OCI-LY1 (cell line): Measurements from ENCODE around the gene PRR16.

Experiments used
- H2AFZ ChIP-seq: fragments of 200-600 bp; sonication (generic), shearing (Covaris generic); 2 replicates; pipeline ENCODE4 v1.6.0; 2014; ENCODE audit warnings: antibody characterized with exemption, mild to moderate bottlenecking, low read length
- H3F3A ChIP-seq: fragments of 200-600 bp; sonication (generic), shearing (Covaris generic); 2 replicates; pipeline ENCODE4 v1.6.0; 2014; ENCODE audit warnings: mild to moderate bottlenecking, antibody characterized with exemption, low read length, moderate library complexity; ENCODE audit not compliant: insufficient read depth
- H3K27ac ChIP-seq: fragments of 200-600 bp; sonication (generic); 2 replicates; pipeline ENCODE4 v1.5.1; 2014; ENCODE audit warnings: low read length, mixed run types, mild to moderate bottlenecking, low read depth; ENCODE audit not compliant: poor library complexity, severe bottlenecking
- H3K27me3 ChIP-seq: fragments of 200-600 bp; sonication (generic); 2 replicates; pipeline ENCODE4 v1.6.0; 2014; ENCODE audit warnings: antibody characterized with exemption, mild to moderate bottlenecking, low read length, moderate library complexity; ENCODE audit not compliant: insufficient read depth
- H3K36me3 ChIP-seq: fragments of 200-600 bp; sonication (generic); 2 replicates; pipeline ENCODE4 v1.6.1; 2014; ENCODE audit warnings: mild to moderate bottlenecking, antibody characterized with exemption, low read length, moderate library complexity, mixed read lengths; ENCODE audit not compliant: insufficient read depth
- H3K4me1 ChIP-seq: fragments of 200-600 bp; sonication (generic); 2 replicates; pipeline ENCODE4 v1.5.1; 2014; ENCODE audit warnings: mild to moderate bottlenecking, low read length, moderate library complexity; ENCODE audit not compliant: insufficient read depth, severe bottlenecking
- H3K4me2 ChIP-seq: fragments of 200-600 bp; sonication (generic), shearing (Covaris generic); 2 replicates; pipeline ENCODE4 v1.6.1; 2014; ENCODE audit warnings: low read length
- H3K4me3 ChIP-seq: fragments of 200-600 bp; sonication (generic); 2 replicates; pipeline ENCODE4 v1.5.1; 2014; ENCODE audit warnings: low read length, low read depth, mild to moderate bottlenecking, mixed read lengths; ENCODE audit not compliant: poor library complexity, severe bottlenecking
- H3K79me2 ChIP-seq: fragments of 200-600 bp; shearing (Covaris generic); 2 replicates; pipeline ENCODE4 v1.6.1; 2016; ENCODE audit warnings: mixed run types, low read length, mixed read lengths; ENCODE audit not compliant: insufficient read depth
- H3K9ac ChIP-seq: fragments of 200-600 bp; sonication (generic), shearing (Covaris generic); 2 replicates; pipeline ENCODE4 v1.6.1; 2014; ENCODE audit warnings: mild to moderate bottlenecking, low read length, mixed read lengths
- H3K9me2 ChIP-seq: fragments of 200-600 bp; sonication (generic), shearing (Covaris generic); 2 replicates; pipeline ENCODE4 v1.6.1; 2014; ENCODE audit warnings: low read depth, mild to moderate bottlenecking, low read length, mixed read lengths
- H3K9me3 ChIP-seq: fragments of 200-600 bp; shearing (Covaris generic); 2 replicates; pipeline ENCODE4 v1.6.1; 2014; ENCODE audit warnings: low read length, mixed read lengths
- H4K20me1 ChIP-seq: fragments of 200-600 bp; sonication (generic), shearing (Covaris generic); 2 replicates; pipeline ENCODE4 v1.6.0; 2016; ENCODE audit warnings: mild to moderate bottlenecking, low read length; ENCODE audit not compliant: insufficient read depth
- EZH2 ChIP-seq: fragments of 200-600 bp; sonication (generic), shearing (Covaris generic); IDR thresholded peaks from 2 replicates; pipeline ENCODE4 v1.8.0; 2017; ENCODE audit warnings: borderline replicate concordance, mixed run types, mild to moderate bottlenecking, antibody characterized with exemption, low read length, moderate library complexity, mixed read lengths
- TF ChIP-seq, protein P1 (sequence below): fragments of 200-600 bp; sonication (generic), shearing (Covaris generic); IDR thresholded peaks from 2 replicates; pipeline ENCODE4 v1.5.1; 2017; ENCODE audit warnings: mild to moderate bottlenecking, antibody characterized with exemption, low read length, moderate library complexity, mixed read lengths

Gene PRR16

DNA sequence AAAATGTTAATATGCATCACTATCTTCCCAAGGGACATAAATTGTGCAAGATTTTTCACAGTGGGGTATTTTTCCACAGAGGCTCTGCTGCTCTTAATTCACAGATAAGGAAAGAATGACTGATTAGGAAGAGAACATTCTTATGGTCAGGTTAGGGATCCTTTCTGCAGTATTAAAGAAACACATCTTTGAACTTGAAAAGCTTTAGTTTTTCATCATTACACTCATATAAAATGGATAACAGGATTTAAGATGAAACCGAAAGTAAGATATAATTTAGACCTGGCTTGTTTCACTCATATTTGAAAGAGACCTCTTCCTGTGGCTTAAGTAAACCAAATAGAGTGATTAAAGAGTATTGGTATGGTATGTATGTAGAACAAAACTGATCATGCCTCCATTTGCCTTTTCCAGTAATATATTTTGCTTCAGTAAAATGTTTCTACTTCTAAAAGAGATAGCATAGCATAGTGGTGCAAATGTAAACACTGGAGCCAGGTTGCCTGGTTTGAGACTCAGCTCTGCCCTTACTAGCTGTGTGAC is 160.0 kb downstream of the PRR16 start:
- Histone ChIP-seq H3K27ac (no peak overlapping the region), H3K27me3 (no peaks in the 10 kb centered on the region), H3K4me2 (no peak overlapping the region), H3K9me2 (no peaks in the 10 kb centered on the region), H3K4me1 (no peaks in the 10 kb centered on the region), H3F3A (no peaks in the 10 kb centered on the region), H3K79me2 (no peaks in the 10 kb centered on the region), H3K9ac (no peak overlapping the region), H3K9me3 (no peaks in the 10 kb centered on the region), H4K20me1 (no peaks in the 10 kb centered on the region), H3K36me3 (no peaks in the 10 kb centered on the region), H2AFZ (no peak overlapping the region), H3K4me3 (no peak overlapping the region)
- TF ChIP-seq EZH2: no peak
- TF ChIP-seq, protein P1, sequence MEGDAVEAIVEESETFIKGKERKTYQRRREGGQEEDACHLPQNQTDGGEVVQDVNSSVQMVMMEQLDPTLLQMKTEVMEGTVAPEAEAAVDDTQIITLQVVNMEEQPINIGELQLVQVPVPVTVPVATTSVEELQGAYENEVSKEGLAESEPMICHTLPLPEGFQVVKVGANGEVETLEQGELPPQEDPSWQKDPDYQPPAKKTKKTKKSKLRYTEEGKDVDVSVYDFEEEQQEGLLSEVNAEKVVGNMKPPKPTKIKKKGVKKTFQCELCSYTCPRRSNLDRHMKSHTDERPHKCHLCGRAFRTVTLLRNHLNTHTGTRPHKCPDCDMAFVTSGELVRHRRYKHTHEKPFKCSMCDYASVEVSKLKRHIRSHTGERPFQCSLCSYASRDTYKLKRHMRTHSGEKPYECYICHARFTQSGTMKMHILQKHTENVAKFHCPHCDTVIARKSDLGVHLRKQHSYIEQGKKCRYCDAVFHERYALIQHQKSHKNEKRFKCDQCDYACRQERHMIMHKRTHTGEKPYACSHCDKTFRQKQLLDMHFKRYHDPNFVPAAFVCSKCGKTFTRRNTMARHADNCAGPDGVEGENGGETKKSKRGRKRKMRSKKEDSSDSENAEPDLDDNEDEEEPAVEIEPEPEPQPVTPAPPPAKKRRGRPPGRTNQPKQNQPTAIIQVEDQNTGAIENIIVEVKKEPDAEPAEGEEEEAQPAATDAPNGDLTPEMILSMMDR: no peak

DNA sequence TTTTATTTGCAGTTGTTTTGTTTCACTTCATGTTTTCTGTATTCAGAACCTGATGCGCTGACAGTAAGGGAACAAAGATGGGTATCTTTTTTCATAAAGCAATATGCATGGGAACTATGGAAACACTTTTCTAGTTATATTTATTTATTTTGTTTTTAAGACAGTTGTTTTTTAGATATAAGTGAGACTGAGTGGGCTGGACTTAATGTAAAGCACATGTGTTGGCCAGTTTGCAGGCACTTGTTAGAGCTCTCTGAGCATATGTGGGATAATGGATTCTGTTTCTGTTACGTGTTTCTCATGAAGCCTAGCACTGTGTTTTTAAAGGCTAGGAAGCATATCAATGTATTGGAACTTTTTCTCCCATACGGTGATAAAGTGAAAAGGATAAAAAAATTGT is 164.1 kb downstream of the PRR16 start:
- no peak overlapping the region for H3K4me3 ChIP-seq
- TF ChIP-seq, protein P1: no peak
- TF ChIP-seq EZH2: no peak
- H3K9me2 ChIP-seq: no peaks in the 10 kb centered on the region
- no peak overlapping the region for H3K4me2 ChIP-seq
- no peaks in the 10 kb centered on the region for H3F3A ChIP-seq
- no peak overlapping the region for H3K27ac ChIP-seq
- H4K20me1 ChIP-seq: no peaks in the 10 kb centered on the region
- no peaks in the 10 kb centered on the region for H3K36me3 ChIP-seq
- no peak overlapping the region for H3K9ac ChIP-seq
- H3K9me3 ChIP-seq: no peaks in the 10 kb centered on the region
- no peaks in the 10 kb centered on the region for H3K79me2 ChIP-seq
- no peak overlapping the region for H2AFZ ChIP-seq
- no peaks in the 10 kb centered on the region for H3K27me3 ChIP-seq
- no peaks in the 10 kb centered on the region for H3K4me1 ChIP-seq

DNA sequence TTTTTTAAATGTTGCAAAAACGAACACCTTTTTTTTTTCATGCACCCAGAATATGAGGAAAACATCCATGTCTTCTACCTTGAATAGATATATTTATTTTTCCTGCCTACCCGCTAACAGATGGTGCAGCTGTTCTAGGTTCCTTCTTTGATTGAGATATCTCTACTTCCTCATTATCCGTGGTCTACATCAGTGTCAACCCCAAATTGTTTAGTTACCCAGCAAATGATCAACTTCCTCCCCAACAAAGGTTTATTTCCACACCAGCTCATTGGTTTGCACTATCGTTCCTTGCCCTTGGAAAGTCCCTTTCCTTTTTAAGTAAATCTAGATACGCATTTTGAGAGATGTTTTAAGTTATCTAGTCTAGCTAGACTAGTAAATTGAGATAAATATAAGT is 166.4 kb downstream of the PRR16 start:
- Histone ChIP-seq H2AFZ (no peak overlapping the region), H3K36me3 (no peaks in the 10 kb centered on the region), H3F3A (no peaks in the 10 kb centered on the region), H3K9me3 (no peaks in the 10 kb centered on the region), H3K27ac (no peak overlapping the region), H3K9me2 (no peaks in the 10 kb centered on the region), H4K20me1 (no peaks in the 10 kb centered on the region), H3K4me1 (no peaks in the 10 kb centered on the region), H3K4me2 (no peak overlapping the region), H3K79me2 (no peaks in the 10 kb centered on the region), H3K9ac (no peak overlapping the region), H3K27me3 (no peaks in the 10 kb centered on the region), H3K4me3 (no peak overlapping the region)
- no peak for TF ChIP-seq EZH2
- TF ChIP-seq, protein P1: no peak
